HEK293T (cell line): Measurements from ENCODE around the gene ADAM23.

Experiments
- BHLHE40 ChIP-seq: fragments of 450-650 bp; IDR thresholded peaks from 2 replicates; pipeline ENCODE4 v1.6.1; 2016; ENCODE audit warnings: mild to moderate bottlenecking, moderate library complexity, borderline replicate concordance
- CTBP1 ChIP-seq: fragments of 450-650 bp; IDR thresholded peaks from 2 replicates; pipeline ENCODE4 v1.6.1; 2016; ENCODE audit warnings: borderline replicate concordance
- ELF4 ChIP-seq: fragments of 450-650 bp; IDR thresholded peaks from 2 replicates; pipeline ENCODE4 v1.6.1; 2017; ENCODE audit warnings: antibody characterized with exemption
- FOXA1 ChIP-seq: fragments of 450-650 bp; IDR thresholded peaks from 2 replicates; pipeline ENCODE4 v1.6.1; 2016; ENCODE audit warnings: mild to moderate bottlenecking
- FOXK2 ChIP-seq: fragments of 450-650 bp; IDR thresholded peaks from 2 replicates; pipeline ENCODE4 v1.6.1; 2016; ENCODE audit warnings: mild to moderate bottlenecking
- FOXM1 ChIP-seq: fragments of 450-650 bp; IDR thresholded peaks from 2 replicates; pipeline ENCODE4 v1.6.1; 2017; ENCODE audit warnings: mild to moderate bottlenecking, borderline replicate concordance
- HDGF ChIP-seq: fragments of 450-650 bp; IDR thresholded peaks from 2 replicates; pipeline ENCODE4 v1.6.1; 2017; ENCODE audit warnings: antibody characterized with exemption, borderline replicate concordance
- L3MBTL2 ChIP-seq: fragments of 450-650 bp; conservative IDR thresholded peaks from 2 replicates; pipeline ENCODE4 v1.6.1; 2016; ENCODE audit warnings: mild to moderate bottlenecking
- PKNOX1 ChIP-seq: fragments of 450-650 bp; IDR thresholded peaks from 2 replicates; pipeline ENCODE4 v1.6.1; 2016
- SP1 ChIP-seq: fragments of 450-650 bp; IDR thresholded peaks from 2 replicates; pipeline ENCODE4 v1.6.1; 2017
- SUZ12 ChIP-seq: fragments of 450-650 bp; IDR thresholded peaks from 2 replicates; pipeline ENCODE4 v1.6.1; 2016; ENCODE audit warnings: mild to moderate bottlenecking
- TARDBP ChIP-seq: fragments of 450-650 bp; IDR thresholded peaks from 2 replicates; pipeline ENCODE4 v1.6.1; 2016
- ZNF384 ChIP-seq: fragments of 450-650 bp; IDR thresholded peaks from 2 replicates; pipeline ENCODE4 v1.6.1; 2016

- TF ChIP-seq FOXM1: no peak
- TF ChIP-seq CTBP1: no peak
- TF ChIP-seq ZNF384: no peak
- TF ChIP-seq BHLHE40: no peak
- no peak for TF ChIP-seq SP1
- TF ChIP-seq PKNOX1: no peak
- TF ChIP-seq FOXA1: no peak
- no peak for TF ChIP-seq FOXK2
- no peak for TF ChIP-seq L3MBTL2
- TF ChIP-seq SUZ12: no peak
- no peak for TF ChIP-seq TARDBP
- no peak for TF ChIP-seq ELF4
- no peak for TF ChIP-seq HDGF
Measured at GRCh38 chr2:206474099-206474498, 30.8 kb downstream of the ADAM23 start.
